Activated CD4-positive, alpha-beta T cell treated with anti-CD3 and anti-CD28 coated beads, Interleukin-2, amount 10 ng/mL, durations not matched to agents 24 days and 14 days (primary cell): Measurements from ENCODE around the gene USH2A. TPM values are rescaled to one million over a fixed set of nuclear protein-coding genes. Genes with fewer than 3 reads are reported as not detected.
"Not testable (repeated sequence)": the region's sequence is repeated elsewhere in the genome, so short reads cannot be mapped to it uniquely, and the experiment has no call there.

Experiments used
- DNase-seq: peaks from one replicate; pipeline ENCODE4 v3.0.0; 2022
- H3K27ac Mint-ChIP-seq: one replicate; pipeline ENCODE4 v1.8.0; 2022; ENCODE audit warnings: mild to moderate bottlenecking, mixed read lengths
- H3K27me3 Mint-ChIP-seq: one replicate; pipeline ENCODE4 v1.8.0; 2022; ENCODE audit warnings: mixed read lengths
- H3K36me3 Mint-ChIP-seq: one replicate; pipeline ENCODE4 v1.8.0; 2022; ENCODE audit warnings: low read depth, mild to moderate bottlenecking, mixed read lengths
- H3K4me1 Mint-ChIP-seq: one replicate; pipeline ENCODE4 v1.8.0; 2021; ENCODE audit warnings: mixed read lengths
- H3K4me3 Mint-ChIP-seq: one replicate; pipeline ENCODE4 v1.8.0; 2022; ENCODE audit warnings: mild to moderate bottlenecking, moderate library complexity, mixed read lengths
- H3K9me3 Mint-ChIP-seq: one replicate; pipeline ENCODE4 v1.8.0; 2021; ENCODE audit warnings: mixed read lengths
- intact Hi-C: fragments of 100-400 bp; cut with micrococcal nuclease; formaldehyde crosslinking; loops from one replicate; pipeline ENCODE4 v1.15.1; 2023
- total RNA-seq: library from RNA; stranded (reverse); gene quantifications from 2 replicates; pipeline ENCODE4 v1.2.3, GENCODE V29; 2022

The USH2A gene
- total RNA-seq, 1 donor from 2014 or later: not detected

GRCh38 chr1:216186816-216187215, 236.4 kb downstream of the USH2A start:
- intact Hi-C loops: no loop called here
- Mint-ChIP-seq H3K4me1 (no peaks in the 10 kb centered on the region), H3K4me3 (no peak overlapping the region), H3K36me3 (no peaks in the 10 kb centered on the region), H3K9me3 (no peaks in the 10 kb centered on the region), H3K27ac (no peak overlapping the region), H3K27me3 (no peaks in the 10 kb centered on the region)
- DNase-seq: no peak

DNA sequence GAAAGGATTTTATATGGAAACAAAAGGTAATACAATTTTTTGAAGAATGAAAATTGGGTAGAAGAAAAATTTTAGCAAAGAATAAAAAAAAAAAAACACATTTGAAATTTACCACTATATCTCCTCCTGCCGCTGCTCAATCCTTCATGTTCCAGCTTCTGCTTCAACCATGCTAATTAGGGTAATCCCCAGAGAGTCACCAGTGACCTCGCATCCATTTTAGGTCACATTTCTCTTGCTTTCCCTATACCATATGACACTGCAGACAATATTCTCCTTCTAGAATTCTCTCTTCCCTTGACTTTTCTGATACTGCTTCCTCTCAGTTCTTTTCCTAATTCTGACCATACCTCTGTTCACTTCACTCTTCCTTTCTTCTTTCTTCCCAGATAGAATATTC, 237.1 kb downstream of the USH2A start:
- Mint-ChIP-seq H3K27ac (no peak overlapping the region), H3K9me3 (no peaks in the 10 kb centered on the region), H3K27me3 (no peaks in the 10 kb centered on the region), H3K4me1 (no peaks in the 10 kb centered on the region), H3K4me3 (no peak overlapping the region), H3K36me3 (no peaks in the 10 kb centered on the region)
- no peak for DNase-seq
- intact Hi-C loops: no loop called here

GRCh38 chr1:216184126-216184680, 239.0 kb downstream of the USH2A start:
- H3K9me3 Mint-ChIP-seq: no peaks in the 10 kb centered on the region

DNA sequence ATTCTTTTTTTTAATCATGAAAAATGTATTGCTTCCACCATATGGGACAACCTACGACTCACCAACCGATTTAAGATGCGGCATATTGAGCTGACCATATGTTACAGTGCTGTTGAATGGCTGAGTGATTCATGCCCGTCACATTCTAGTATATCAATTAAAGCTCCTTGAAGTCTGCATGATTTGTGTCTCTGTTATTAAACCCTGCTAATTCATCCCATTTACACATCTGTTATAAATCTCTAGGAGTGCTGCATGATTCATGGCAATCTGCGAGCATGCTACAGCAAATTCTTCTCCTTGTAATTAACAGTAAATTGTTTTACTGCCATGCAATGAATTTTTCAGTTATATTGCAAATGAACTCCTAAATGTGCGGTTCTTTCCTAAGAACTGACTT, 239.8 kb downstream of the USH2A start:
- intact Hi-C loops: no loop called here
- no peaks in the 10 kb centered on the region for H3K4me1 Mint-ChIP-seq
- DNase-seq: no peak
- H3K27me3 Mint-ChIP-seq: no peaks in the 10 kb centered on the region
- no peaks in the 10 kb centered on the region for H3K36me3 Mint-ChIP-seq
- H3K9me3 Mint-ChIP-seq: no peaks in the 10 kb centered on the region
- no peak overlapping the region for H3K27ac Mint-ChIP-seq
- no peak overlapping the region for H3K4me3 Mint-ChIP-seq

More at GRCh38 chr1:216184126-216184680, 239.0 kb downstream of the USH2A start:
- Mint-ChIP-seq H3K27ac (no peak overlapping the region), H3K27me3 (no peaks in the 10 kb centered on the region), H3K36me3 (no peaks in the 10 kb centered on the region), H3K4me3 (no peak overlapping the region), H3K4me1 (no peaks in the 10 kb centered on the region)
- intact Hi-C loops: no loop called here
- DNase-seq: no peak

- no peak for DNase-seq
- intact Hi-C loops: no loop called here
- no peaks in the 10 kb centered on the region for H3K36me3 Mint-ChIP-seq
- H3K4me3 Mint-ChIP-seq: no peak overlapping the region
- H3K27me3 Mint-ChIP-seq: no peaks in the 10 kb centered on the region
- no peaks in the 10 kb centered on the region for H3K9me3 Mint-ChIP-seq
- H3K27ac Mint-ChIP-seq: no peak overlapping the region
- no peaks in the 10 kb centered on the region for H3K4me1 Mint-ChIP-seq
Observed at GRCh38 chr1:216183007-216183406, 240.2 kb downstream of the USH2A start.

DNA sequence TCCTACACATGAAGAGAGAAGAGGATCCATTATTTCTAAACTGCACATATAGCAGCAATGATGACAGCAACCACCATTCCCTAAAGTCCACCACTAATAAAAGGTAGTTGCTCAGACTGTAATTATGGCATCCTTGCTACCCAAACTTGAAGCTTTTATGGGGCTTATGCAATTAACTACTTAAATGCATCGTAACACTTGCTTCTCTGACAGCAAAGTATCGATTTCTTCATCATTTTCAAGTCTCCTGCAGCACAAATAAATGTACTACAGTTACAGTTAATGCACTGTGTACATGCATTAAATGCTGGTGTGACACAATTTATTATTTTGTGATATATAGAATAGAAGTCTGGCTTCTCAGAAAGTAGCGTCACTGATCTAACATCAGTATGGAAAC, 241.7 kb downstream of the USH2A start:
- Mint-ChIP-seq H3K36me3 (no peaks in the 10 kb centered on the region), H3K27ac (no peak overlapping the region), H3K4me1 (no peaks in the 10 kb centered on the region), H3K4me3 (no peak overlapping the region), H3K27me3 (no peaks in the 10 kb centered on the region), H3K9me3 (no peaks in the 10 kb centered on the region)
- DNase-seq: no peak
- intact Hi-C loops: no loop called here

GRCh38 chr1:216178281-216178680, 245.0 kb downstream of the USH2A start:
- H3K36me3 Mint-ChIP-seq: no peaks in the 10 kb centered on the region
- H3K4me1 Mint-ChIP-seq: no peaks in the 10 kb centered on the region
- DNase-seq: no peak
- no peaks in the 10 kb centered on the region for H3K27me3 Mint-ChIP-seq
- intact Hi-C loops: no loop called here
- H3K27ac Mint-ChIP-seq: no peak overlapping the region
- no peak overlapping the region for H3K4me3 Mint-ChIP-seq
- H3K9me3 Mint-ChIP-seq: no peaks in the 10 kb centered on the region

GRCh38 chr1:216176970-216177369, 246.3 kb downstream of the USH2A start:
- intact Hi-C loops: no loop called here
- Mint-ChIP-seq H3K4me3 (no peak overlapping the region), H3K9me3 (no peaks in the 10 kb centered on the region), H3K27ac (no peak overlapping the region), H3K4me1 (no peaks in the 10 kb centered on the region), H3K36me3 (no peaks in the 10 kb centered on the region), H3K27me3 (no peaks in the 10 kb centered on the region)
- no peak for DNase-seq

DNA sequence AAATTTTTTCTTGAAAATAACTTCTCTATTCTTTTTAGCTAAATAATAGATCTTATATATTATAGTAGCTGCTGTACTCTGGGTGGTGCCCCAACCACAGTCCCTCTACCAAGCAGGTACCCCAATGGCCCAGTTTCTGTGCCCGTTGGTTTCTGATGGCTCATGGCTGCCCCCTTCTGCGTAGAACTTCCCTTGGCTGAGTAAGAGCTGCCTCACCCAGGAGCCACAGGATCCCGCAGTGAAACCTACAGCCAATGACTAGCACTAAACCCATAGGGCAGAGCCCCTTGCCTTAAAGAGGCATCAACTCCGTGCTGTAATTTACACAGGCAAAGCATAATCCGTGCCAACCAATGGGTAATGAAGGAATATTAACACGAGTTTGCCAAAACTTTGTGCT, 247.5 kb downstream of the USH2A start:
- H3K4me3 Mint-ChIP-seq: no peak overlapping the region
- no peaks in the 10 kb centered on the region for H3K4me1 Mint-ChIP-seq
- no peak overlapping the region for H3K27ac Mint-ChIP-seq
- intact Hi-C loops: no loop called here
- H3K36me3 Mint-ChIP-seq: no peaks in the 10 kb centered on the region
- no peaks in the 10 kb centered on the region for H3K9me3 Mint-ChIP-seq
- no peaks in the 10 kb centered on the region for H3K27me3 Mint-ChIP-seq
- no peak for DNase-seq

GRCh38 chr1:216173376-216173995, 249.8 kb downstream of the USH2A start:
- Mint-ChIP-seq H3K36me3 (no peaks in the 10 kb centered on the region), H3K9me3 (no peaks in the 10 kb centered on the region), H3K4me1 (no peaks in the 10 kb centered on the region), H3K27ac (no peak overlapping the region), H3K27me3 (no peaks in the 10 kb centered on the region), H3K4me3 (no peak overlapping the region)
- no peak for DNase-seq
- intact Hi-C loops: no loop called here

DNA sequence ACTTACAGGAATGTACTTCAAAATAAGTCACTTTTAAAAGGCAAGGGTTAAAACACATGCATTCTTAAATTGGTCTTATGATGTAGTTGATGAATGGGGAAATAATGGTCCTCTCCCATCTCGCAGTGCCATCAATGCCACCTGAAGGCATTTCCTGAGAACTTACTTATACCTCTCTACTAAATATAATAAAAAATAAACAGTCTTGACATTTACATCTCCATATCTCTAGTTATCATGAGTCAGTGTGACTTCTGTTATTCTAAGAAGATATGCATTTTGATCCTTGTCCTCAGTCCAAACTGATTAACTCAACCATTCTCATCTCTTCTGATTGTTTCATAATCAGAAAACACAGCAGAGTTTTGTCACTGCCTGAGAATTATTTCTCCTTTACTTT, 253.9 kb downstream of the USH2A start:
- peaks cover 4% of the 10 kb centered on the region for H3K9me3 Mint-ChIP-seq
- no peak overlapping the region for H3K27ac Mint-ChIP-seq
- H3K4me3 Mint-ChIP-seq: no peak overlapping the region
- H3K4me1 Mint-ChIP-seq: no peaks in the 10 kb centered on the region
- H3K27me3 Mint-ChIP-seq: no peaks in the 10 kb centered on the region
- intact Hi-C loops: no loop called here
- H3K36me3 Mint-ChIP-seq: no peaks in the 10 kb centered on the region
- DNase-seq: no peak

DNA sequence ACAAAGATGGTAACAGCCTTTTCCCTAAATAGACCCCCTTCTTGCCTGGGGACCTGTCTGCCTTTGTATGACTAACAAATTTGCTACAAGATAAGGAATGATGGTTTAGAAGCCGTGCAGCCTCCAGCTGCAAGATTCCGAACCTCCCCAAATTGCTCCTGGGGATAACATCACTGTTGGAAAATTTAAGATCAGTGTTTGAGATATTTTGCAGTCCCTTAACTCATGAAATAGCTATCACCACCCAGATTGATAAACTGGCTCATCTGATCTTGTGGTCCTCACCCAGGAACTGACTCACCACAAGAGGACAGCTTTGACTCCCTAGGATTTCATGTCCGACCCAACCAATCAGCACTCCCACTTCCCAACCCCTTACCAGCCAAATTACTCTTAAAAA, 254.7 kb downstream of the USH2A start:
- intact Hi-C loops: no loop called here
- Mint-ChIP-seq H3K9me3 (peaks cover 4% of the 10 kb centered on the region), H3K27ac (no peak overlapping the region)

DNA sequence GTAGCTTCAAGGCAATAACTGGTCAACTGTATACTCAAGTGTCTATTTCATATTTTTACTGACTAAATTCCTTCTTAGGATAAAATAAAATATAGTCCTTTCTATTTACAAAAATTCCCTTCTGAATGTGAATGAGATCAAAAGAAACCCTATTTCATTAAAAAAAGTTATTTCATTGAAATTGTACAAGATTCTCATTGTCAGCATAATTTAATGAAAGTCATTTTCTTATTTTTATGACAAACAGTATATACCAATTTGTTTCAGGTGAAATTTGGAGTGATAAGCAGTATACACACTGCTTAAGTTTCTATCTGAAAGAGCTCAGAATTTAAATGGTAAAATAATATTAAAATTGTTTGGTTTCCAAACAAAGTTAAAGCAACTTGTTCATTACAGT, 269.2 kb downstream of the USH2A start:
- Mint-ChIP-seq H3K27me3 (no peaks in the 10 kb centered on the region), H3K36me3 (no peaks in the 10 kb centered on the region), H3K4me3 (no peak overlapping the region), H3K4me1 (no peaks in the 10 kb centered on the region), H3K27ac (no peak overlapping the region), H3K9me3 (peaks cover 7% of the 10 kb centered on the region)
- no peak for DNase-seq
- intact Hi-C loops: no loop called here

More for the DNA sequence above, 254.7 kb downstream of the USH2A start:
- DNase-seq: no peak
- no peaks in the 10 kb centered on the region for H3K36me3 Mint-ChIP-seq
- no peaks in the 10 kb centered on the region for H3K27me3 Mint-ChIP-seq
- H3K4me1 Mint-ChIP-seq: no peaks in the 10 kb centered on the region
- H3K4me3 Mint-ChIP-seq: no peak overlapping the region

- DNase-seq: no peak
- no peak overlapping the region for H3K27ac Mint-ChIP-seq
- no peaks in the 10 kb centered on the region for H3K27me3 Mint-ChIP-seq
- no peaks in the 10 kb centered on the region for H3K4me1 Mint-ChIP-seq
- H3K9me3 Mint-ChIP-seq: peaks cover 7% of the 10 kb centered on the region
- no peak overlapping the region for H3K4me3 Mint-ChIP-seq
- H3K36me3 Mint-ChIP-seq: no peaks in the 10 kb centered on the region
- intact Hi-C loops: no loop called here
Observed at GRCh38 chr1:216153130-216153529, 270.1 kb downstream of the USH2A start.

- H3K4me3 Mint-ChIP-seq, intact Hi-C loops, H3K27me3 Mint-ChIP-seq, DNase-seq, H3K27ac Mint-ChIP-seq, H3K9me3 Mint-ChIP-seq, H3K4me1 Mint-ChIP-seq, H3K36me3 Mint-ChIP-seq: not testable (repeated sequence)
Observed at GRCh38 chr1:216145451-216146018, 277.7 kb downstream of the USH2A start.
